Naive thymus-derived CD4-positive, alpha-beta T cell (primary cell): Measurements from ENCODE around the gene ZNF774. TPM values are rescaled to one million over a fixed set of nuclear protein-coding genes. Genes with fewer than 3 reads are reported as not detected.

ENCODE experiments used
- ATAC-seq: fragments of 150-1000 bp; cut with Tn5 transposase; 2 replicates; pipeline ENCODE4 v1.10.0; 2021; ENCODE audit warnings: mild to moderate bottlenecking, moderate library complexity
- CTCF ChIA-PET: fragments of 350-600 bp; sonication (Branson Sonifier 250); formaldehyde crosslinking; loops from one replicate; lab custom pipeline; 2021; ENCODE audit warnings: antibody characterized with exemption; lab: Charles Lee
- POLR2A ChIA-PET: fragments of 350-600 bp; sonication (Branson Sonifier 250); formaldehyde crosslinking; loops from one replicate; lab custom pipeline; 2021; ENCODE audit warnings: antibody characterized with exemption, inconsistent platforms; lab: Charles Lee
- DNase-seq, 9 donors: peaks; one replicate each; pipeline versions ENCODE4 v3.0.0 to v3.0.0-alpha.2; 2020 to 2022; ENCODE audit warnings: mixed read lengths in 1 of 9
- H3K27ac ChIP-seq: one replicate; pipeline ENCODE4 v1.7.0; 2013; ENCODE audit warnings: mild to moderate bottlenecking, low read depth, low read length, moderate library complexity
- H3K27me3 ChIP-seq, 2 donors: one replicate each; pipeline ENCODE4 v1.7.0; 2013; ENCODE audit warnings: low read length in 2 of 2, mild to moderate bottlenecking in 2 of 2, moderate library complexity in 2 of 2; ENCODE audit not compliant: control insufficient read depth in 2 of 2, insufficient read depth in 2 of 2
- H3K36me3 ChIP-seq, 3 experiments: 1 replicate in 2 of 3; 2 replicates in 1 of 3; pipeline ENCODE4 v1.7.0; 2013; ENCODE audit warnings: low read length in 3 of 3, mild to moderate bottlenecking in 3 of 3, moderate library complexity in 1 of 3; ENCODE audit not compliant: insufficient read depth in 3 of 3, control insufficient read depth in 2 of 3
- H3K4me1 ChIP-seq, 2 donors: one replicate each; pipeline ENCODE4 v1.7.0; 2013; ENCODE audit warnings: low read length in 2 of 2, mild to moderate bottlenecking in 2 of 2, moderate library complexity in 1 of 2; ENCODE audit not compliant: control insufficient read depth in 2 of 2, insufficient read depth in 2 of 2
- H3K4me3 ChIP-seq: 2 replicates; pipeline ENCODE4 v1.7.0; 2013; ENCODE audit warnings: mild to moderate bottlenecking, low read length
- H3K9me3 ChIP-seq, 3 experiments: 1 replicate in 2 of 3; 2 replicates in 1 of 3; pipeline ENCODE4 v1.7.0; 2013; ENCODE audit warnings: low read length in 3 of 3; ENCODE audit not compliant: control insufficient read depth in 2 of 3
- H3K27ac Mint-ChIP-seq, 9 donors: one replicate each; pipeline ENCODE4 v1.8.0; 2020 to 2022; ENCODE audit warnings: mixed read lengths in 9 of 9, mild to moderate bottlenecking in 8 of 9, moderate library complexity in 5 of 9, inconsistent platforms in 2 of 9
- H3K27me3 Mint-ChIP-seq, 5 donors: one replicate each; pipeline ENCODE4 v1.8.0; 2021 to 2022; ENCODE audit warnings: mixed read lengths in 5 of 5, mild to moderate bottlenecking in 1 of 5
- H3K36me3 Mint-ChIP-seq, 5 donors: one replicate each; pipeline ENCODE4 v1.8.0; 2020 to 2022; ENCODE audit warnings: mixed read lengths in 5 of 5, mild to moderate bottlenecking in 3 of 5, inconsistent platforms in 1 of 5
- H3K4me1 Mint-ChIP-seq, 7 donors: one replicate each; pipeline ENCODE4 v1.8.0; 2020 to 2022; ENCODE audit warnings: mixed read lengths in 7 of 7, mild to moderate bottlenecking in 3 of 7, inconsistent platforms in 1 of 7
- H3K4me3 Mint-ChIP-seq, 10 donors: one replicate each; pipeline ENCODE4 v1.8.0; 2020 to 2022; ENCODE audit warnings: mild to moderate bottlenecking in 10 of 10, mixed read lengths in 10 of 10, moderate library complexity in 6 of 10, inconsistent platforms in 2 of 10
- H3K9me3 Mint-ChIP-seq, 11 donors: one replicate each; pipeline ENCODE4 v1.8.0; 2020 to 2022; ENCODE audit warnings: mixed read lengths in 11 of 11, mild to moderate bottlenecking in 4 of 11, inconsistent platforms in 1 of 11, moderate library complexity in 1 of 11
- intact Hi-C, 2 donors: fragments of 100-400 bp; cut with micrococcal nuclease; formaldehyde crosslinking; loops; one replicate each; pipeline ENCODE4 v1.15.1; 2023
- polyA plus RNA-seq, 2 donors: library from polyadenylated mRNA; unstranded; fragments of 300-500 nt; fragmentation: Illumina TruSeq; gene quantifications; one replicate each; pipeline ENCODE4 v1.2.3, GENCODE V29; 2021
- total RNA-seq, 6 experiments: library from RNA in 5 of 6; stranded (reverse) in 5 of 6; gene quantifications; 1 replicate in 5 of 6; 2 replicates in 1 of 6; pipeline ENCODE4 v1.2.3 and lab custom pipeline; 2021 to 2026

The ZNF774 gene
- total and polyA plus RNA-seq, 7 experiments from 2014 or later, result 0.08 to 2.0 (median 0.41) TPM

- peaks cover 0 to 7% (median 0%) of the 10 kb centered on the region in 3 experiments for H3K36me3 ChIP-seq
- DNase-seq (no peak), ATAC-seq (peak; percentile 11)
- H3K36me3 Mint-ChIP-seq, result peaks cover 20 to 37% (median 32%) of the 10 kb centered on the region in 5 donors
- H3K9me3 ChIP-seq, result no peaks in the 10 kb centered on the region
- H3K4me1 ChIP-seq, result peaks cover 29 to 43% of the 10 kb centered on the region in 2 donors
- no peaks in the 10 kb centered on the region for H3K27me3 ChIP-seq
- peaks cover 0 to 1% (median 0%) of the 10 kb centered on the region in 11 donors for H3K9me3 Mint-ChIP-seq
- H3K27ac Mint-ChIP-seq, result peak overlapping the region; percentile 24 to 72 (median 43)
- H3K4me3 ChIP-seq, result no peak overlapping the region
- peaks cover 42 to 78% (median 67%) of the 10 kb centered on the region in 7 donors for H3K4me1 Mint-ChIP-seq
- H3K4me3 Mint-ChIP-seq, result peak overlapping the region in 2 of 10 donors; percentile 4 to 26
- POLR2A ChIA-PET, result interaction anchor here (0.6 to 2.2 kb wide), 3 partner anchors 12 to 31 kb away, joined by 3 to 4 read pairs (median 3); no protein-coding TSS in a partner anchor
- CTCF ChIA-PET, result no interaction called here
- intact Hi-C loops, result no loop called here
- H3K27me3 Mint-ChIP-seq, result no peaks in the 10 kb centered on the region
- no peak overlapping the region for H3K27ac ChIP-seq
These were observed 42.8 kb downstream of the ZNF774 start for GRCh38 chr15:90394748-90395442.

- ChIA-PET POLR2A (interaction anchor here (0.9 kb wide), 1 partner anchor 20 kb away, joined by 3 read pairs; no protein-coding TSS in a partner anchor), CTCF (interaction anchor here (1.2 kb wide), 1 partner anchor 36 kb away, joined by 3 read pairs; no protein-coding TSS in a partner anchor)
- Histone ChIP-seq H3K27me3 (no peaks in the 10 kb centered on the region), H3K4me1 (peaks cover 29 to 44% of the 10 kb centered on the region in 2 donors), H3K9me3 (no peaks in the 10 kb centered on the region), H3K36me3 (no peaks in the 10 kb centered on the region), H3K27ac (peak overlapping the region; percentile 3), H3K4me3 (no peak overlapping the region)
- ATAC-seq, result no peak
- Mint-ChIP-seq H3K4me3 (peak overlapping the region in 2 of 10 donors; percentile 4 to 40), H3K27me3 (no peaks in the 10 kb centered on the region), H3K9me3 (peaks cover 0 to 1% (median 0%) of the 10 kb centered on the region in 11 donors), H3K36me3 (peaks cover 11 to 29% (median 26%) of the 10 kb centered on the region in 5 donors), H3K4me1 (peaks cover 39 to 78% (median 67%) of the 10 kb centered on the region in 7 donors), H3K27ac (peak overlapping the region in 7 of 9 donors; percentile 3 to 74 (median 46))
- intact Hi-C loops, result no loop called here
- no peak for DNase-seq
These were observed 44.2 kb downstream of the ZNF774 start for GRCh38 chr15:90396321-90396720.

- Mint-ChIP-seq H3K4me3 (peak overlapping the region; percentile 61 to 86 (median 80)), H3K27me3 (no peaks in the 10 kb centered on the region), H3K27ac (peak overlapping the region; percentile 94 to 99 (median 99)), H3K4me1 (peaks cover 41 to 72% (median 64%) of the 10 kb centered on the region in 7 donors), H3K9me3 (no peaks in the 10 kb centered on the region), H3K36me3 (peaks cover 0 to 17% (median 5%) of the 10 kb centered on the region in 5 donors)
- ATAC-seq, result peak; percentile 55
- intact Hi-C loops, result loop anchor here (1.0 to 10.0 kb wide), 8 partner anchors 8 to 455 kb away; partner anchors contain the start of genes CIB1 (in 2 of the 2), GDPGP1 (in 2 of the 2) and IQGAP1 (in 1 of the 2)
- Histone ChIP-seq H3K4me3 (peak overlapping the region; percentile 37), H3K36me3 (no peaks in the 10 kb centered on the region), H3K27me3 (no peaks in the 10 kb centered on the region), H3K9me3 (no peaks in the 10 kb centered on the region), H3K4me1 (peaks cover 31 to 36% of the 10 kb centered on the region in 2 donors), H3K27ac (peak overlapping the region; percentile 83)
- POLR2A ChIA-PET, result interaction anchor here (0.6 to 6.7 kb wide), 7 partner anchors 8 to 24 kb away, joined by 3 to 48 read pairs (median 4); partner anchors contain the start of gene IQGAP1
- CTCF ChIA-PET, result interaction anchor here (0.6 to 0.8 kb wide), 2 partner anchors 37 to 525 kb away, joined by 3 to 4 read pairs; no protein-coding TSS in a partner anchor
- DNase-seq, result no peak
These were observed 48.1 kb downstream of the ZNF774 start for GRCh38 chr15:90400005-90400758.

GRCh38 chr15:90400759-90401314, 48.8 kb downstream of the ZNF774 start:
- Histone ChIP-seq H3K27me3 (no peaks in the 10 kb centered on the region), H3K4me1 (peaks cover 28 to 36% of the 10 kb centered on the region in 2 donors), H3K9me3 (no peaks in the 10 kb centered on the region), H3K4me3 (peak overlapping the region; percentile 37), H3K36me3 (no peaks in the 10 kb centered on the region), H3K27ac (peak overlapping the region; percentile 83)
- H3K4me1 Mint-ChIP-seq, result peaks cover 38 to 71% (median 64%) of the 10 kb centered on the region in 7 donors
- no peaks in the 10 kb centered on the region for H3K27me3 Mint-ChIP-seq
- H3K9me3 Mint-ChIP-seq, result no peaks in the 10 kb centered on the region
- H3K4me3 Mint-ChIP-seq, result peak overlapping the region; percentile 61 to 86 (median 80)
- intact Hi-C loops, result loop anchor here (1.0 to 10.0 kb wide), 12 partner anchors 7 to 454 kb away; partner anchors contain the start of genes CIB1 (in 2 of the 2), GDPGP1 (in 2 of the 2), IQGAP1 (in 2 of the 2) and ZNF774 (in 1 of the 2)
- CTCF ChIA-PET, result no interaction called here
- POLR2A ChIA-PET, result interaction anchor here (1.6 to 6.7 kb wide), 4 partner anchors 9 to 24 kb away, joined by 3 to 48 read pairs (median 5); partner anchors contain the start of gene IQGAP1
- ATAC-seq (peak; percentile 98), DNase-seq (peak in 8 of 9 donors; percentile 49 to 89 (median 82))
- H3K36me3 Mint-ChIP-seq, result peaks cover 0 to 15% (median 0%) of the 10 kb centered on the region in 5 donors
- peak overlapping the region; percentile 94 to 99 (median 99) for H3K27ac Mint-ChIP-seq

GRCh38 chr15:90401495-90401894, 49.4 kb downstream of the ZNF774 start:
- Histone ChIP-seq H3K36me3 (no peaks in the 10 kb centered on the region), H3K4me3 (peak overlapping the region; percentile 37), H3K9me3 (no peaks in the 10 kb centered on the region), H3K27me3 (no peaks in the 10 kb centered on the region), H3K27ac (peak overlapping the region; percentile 83), H3K4me1 (peaks cover 27 to 36% of the 10 kb centered on the region in 2 donors)
- no peaks in the 10 kb centered on the region for H3K27me3 Mint-ChIP-seq
- POLR2A ChIA-PET, result interaction anchor here (0.8 to 6.7 kb wide), 5 partner anchors 10 to 127 kb away, joined by 3 to 48 read pairs (median 5); partner anchors contain the start of gene IQGAP1
- H3K9me3 Mint-ChIP-seq, result no peaks in the 10 kb centered on the region
- peak overlapping the region in 8 of 10 donors; percentile 42 to 83 (median 79) for H3K4me3 Mint-ChIP-seq
- ATAC-seq, result no peak
- intact Hi-C loops, result loop anchor here (1.0 to 10.0 kb wide), 11 partner anchors 12 to 453 kb away; partner anchors contain the start of genes CIB1 (in 2 of the 2), GDPGP1 (in 2 of the 2), IQGAP1 (in 1 of the 2) and ZNF774 (in 1 of the 2)
- DNase-seq, result no peak
- peak overlapping the region; percentile 94 to 99 (median 99) for H3K27ac Mint-ChIP-seq
- peaks cover 0 to 11% (median 0%) of the 10 kb centered on the region in 5 donors for H3K36me3 Mint-ChIP-seq
- CTCF ChIA-PET, result interaction anchor here (0.6 to 0.7 kb wide), 2 partner anchors 39 to 167 kb away, joined by 3 read pairs; partner anchors contain the start of genes CIB1 and GDPGP1
- peaks cover 39 to 72% (median 64%) of the 10 kb centered on the region in 7 donors for H3K4me1 Mint-ChIP-seq
